Effector memory CD8-positive, alpha-beta T cell (primary cell): ENCODE measurements around the gene KLF7.

Experiments
- ATAC-seq: fragments of 150-1000 bp; cut with Tn5 transposase; replicated peaks from 2 replicates; pipeline ENCODE4 v1.10.0; 2021; ENCODE audit warnings: mild to moderate bottlenecking, moderate library complexity
- DNase-seq, 3 experiments: peaks; one replicate each; pipeline ENCODE4 v3.0.0; 2021
- H3K27ac Mint-ChIP-seq, 2 donors: one replicate each; pipeline ENCODE4 v1.8.0; 2022; ENCODE audit warnings: mild to moderate bottlenecking in 2 of 2, mixed read lengths in 2 of 2, moderate library complexity in 2 of 2
- H3K27me3 Mint-ChIP-seq, 2 donors: one replicate each; pipeline ENCODE4 v1.8.0; 2022; ENCODE audit warnings: mixed read lengths in 2 of 2
- H3K36me3 Mint-ChIP-seq: one replicate; pipeline ENCODE4 v1.8.0; 2022; ENCODE audit warnings: mild to moderate bottlenecking, moderate library complexity, mixed read lengths; ENCODE audit not compliant: insufficient read depth
- H3K4me1 Mint-ChIP-seq, 2 donors: one replicate each; pipeline ENCODE4 v1.8.0; 2022; ENCODE audit warnings: low read depth in 2 of 2, mixed read lengths in 2 of 2
- H3K4me3 Mint-ChIP-seq, 2 donors: one replicate each; pipeline ENCODE4 v1.8.0; 2022; ENCODE audit warnings: mild to moderate bottlenecking in 2 of 2, mixed read lengths in 2 of 2, moderate library complexity in 2 of 2
- H3K9me3 Mint-ChIP-seq, 2 donors: one replicate each; pipeline ENCODE4 v1.8.0; 2022; ENCODE audit warnings: mixed read lengths in 2 of 2
- total RNA-seq, 9 experiments: gene quantifications; one replicate each; lab custom pipeline; 2026; lab: John Stamatoyannopoulos, UW

KLF7 gene
- total RNA-seq, result 7.6 to 101 (median 37.6) reads per million in 9 experiments

DNA sequence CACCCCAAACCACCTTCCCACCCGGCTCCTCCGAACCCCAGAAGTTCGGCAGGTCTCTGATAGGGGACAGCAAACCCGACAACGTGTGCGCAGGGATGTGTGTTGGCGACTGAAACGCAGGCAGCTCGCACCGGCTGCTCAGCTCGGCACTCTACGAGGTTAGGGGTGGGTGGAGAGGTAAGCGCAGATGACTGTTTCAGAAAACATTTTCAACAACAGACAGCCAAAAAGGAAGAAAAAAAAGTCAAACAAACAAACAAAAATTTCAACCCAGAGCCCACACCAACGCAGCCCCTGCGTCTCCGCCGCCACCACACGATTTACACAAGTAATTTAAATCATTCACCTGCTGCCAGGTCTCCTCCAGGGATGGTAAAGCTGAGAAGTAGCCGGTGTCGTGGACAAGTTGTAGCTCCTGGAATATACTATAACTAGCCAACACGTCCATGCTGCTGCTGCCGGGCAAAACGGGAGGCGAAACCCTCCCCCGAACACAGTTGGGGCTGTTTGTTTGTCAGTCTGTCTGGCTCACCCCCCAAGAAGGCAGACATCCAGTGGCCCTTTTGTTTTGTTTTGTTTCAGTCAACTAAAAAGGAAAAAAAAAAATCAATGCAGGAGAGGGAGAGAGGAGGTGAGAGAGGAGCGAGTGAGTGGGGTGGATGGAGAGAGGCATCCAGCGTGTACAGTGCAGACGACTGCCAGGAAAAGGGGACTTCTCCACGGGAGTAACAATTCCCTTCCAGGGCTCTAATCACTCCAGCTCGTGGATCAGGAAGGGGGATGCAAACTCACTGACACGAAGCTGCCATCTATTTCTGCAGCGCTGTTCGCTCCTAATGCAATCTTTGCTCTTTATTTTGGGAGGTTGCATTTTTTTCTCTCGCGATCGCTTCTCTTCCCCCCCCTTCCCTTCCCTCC is at the start of gene KLF7:
Gene KLF7 (minus strand): TSS at position 828 of the 918 bp plus-strand sequence. CDS start 380 bp downstream, at position 448.
- Mint-ChIP-seq H3K4me3 (peak within 1 kb of the TSS; percentile 74 to 81), H3K27ac (peak within 1 kb of the TSS; percentile 87 to 94), H3K4me1 (peaks cover 10 to 19% of the 10 kb centered on the region in 2 donors), H3K36me3 (peaks cover 10% of the 10 kb centered on the region), H3K27me3 (peaks cover 43 to 67% of the 10 kb centered on the region in 2 donors), H3K9me3 (no peaks in the 10 kb centered on the region)
- peak in 2 of 3 experiments; percentile 12 to 15 for DNase-seq
- peak; percentile 31 for ATAC-seq

DNA sequence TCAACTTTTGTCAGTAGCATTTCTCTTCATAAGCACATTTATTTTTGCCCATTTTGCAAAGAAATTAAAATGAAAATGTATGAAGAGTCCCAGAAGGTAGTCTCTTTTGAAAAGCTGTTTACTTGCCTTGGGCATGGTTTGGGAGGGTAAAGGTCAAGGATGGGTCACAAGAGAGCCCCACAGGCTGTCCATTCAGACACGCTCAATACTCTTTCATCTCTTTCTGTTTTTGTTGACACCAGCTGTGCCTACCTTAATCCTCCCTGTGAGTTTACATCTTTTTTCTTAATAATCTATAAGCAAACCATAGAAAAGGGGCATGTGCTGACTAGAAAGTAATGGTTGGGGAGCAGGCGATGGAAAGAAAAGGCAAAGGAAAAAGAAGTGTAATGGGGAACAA is 49.6 kb upstream of the KLF7 start:
- H3K9me3 Mint-ChIP-seq, result no peaks in the 10 kb centered on the region
- ATAC-seq, result no peak
- no peaks in the 10 kb centered on the region for H3K36me3 Mint-ChIP-seq
- peaks cover 0 to 11% of the 10 kb centered on the region in 2 donors for H3K27me3 Mint-ChIP-seq
- no peak overlapping the region for H3K4me3 Mint-ChIP-seq
- no peak overlapping the region for H3K27ac Mint-ChIP-seq
- DNase-seq, result no peak
- H3K4me1 Mint-ChIP-seq, result no peaks in the 10 kb centered on the region

GRCh38 chr2:207214446-207214845 is 48.7 kb upstream of the KLF7 start:
- Mint-ChIP-seq H3K4me1 (no peaks in the 10 kb centered on the region), H3K9me3 (no peaks in the 10 kb centered on the region), H3K36me3 (no peaks in the 10 kb centered on the region), H3K4me3 (no peak overlapping the region), H3K27ac (no peak overlapping the region), H3K27me3 (peaks cover 7 to 17% of the 10 kb centered on the region in 2 donors)
- DNase-seq (no peak), ATAC-seq (no peak)

DNA sequence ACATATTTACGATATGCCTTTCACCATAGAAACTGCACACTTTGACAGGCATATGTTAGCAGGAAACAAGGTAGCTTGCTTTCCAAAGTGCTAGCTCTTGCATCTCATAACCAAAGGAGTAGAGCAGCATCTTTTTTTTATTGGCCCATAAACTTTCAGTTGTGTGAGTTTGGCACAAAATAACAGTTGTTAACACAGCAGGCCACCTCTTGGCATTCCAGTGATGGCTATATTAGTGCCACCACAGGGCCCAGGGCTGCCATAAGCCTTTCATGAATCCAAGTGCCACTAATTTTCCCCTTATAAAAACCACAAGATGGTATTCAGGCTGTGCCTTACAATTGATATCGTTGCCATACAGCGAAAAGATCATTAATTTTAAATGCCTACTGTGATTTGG is 40.3 kb upstream of the KLF7 start:
- no peak overlapping the region for H3K4me3 Mint-ChIP-seq
- no peaks in the 10 kb centered on the region for H3K4me1 Mint-ChIP-seq
- H3K27me3 Mint-ChIP-seq, result peaks cover 9 to 14% of the 10 kb centered on the region in 2 donors
- no peaks in the 10 kb centered on the region for H3K9me3 Mint-ChIP-seq
- ATAC-seq (no peak), DNase-seq (no peak)
- H3K27ac Mint-ChIP-seq, result no peak overlapping the region
- no peaks in the 10 kb centered on the region for H3K36me3 Mint-ChIP-seq

DNA sequence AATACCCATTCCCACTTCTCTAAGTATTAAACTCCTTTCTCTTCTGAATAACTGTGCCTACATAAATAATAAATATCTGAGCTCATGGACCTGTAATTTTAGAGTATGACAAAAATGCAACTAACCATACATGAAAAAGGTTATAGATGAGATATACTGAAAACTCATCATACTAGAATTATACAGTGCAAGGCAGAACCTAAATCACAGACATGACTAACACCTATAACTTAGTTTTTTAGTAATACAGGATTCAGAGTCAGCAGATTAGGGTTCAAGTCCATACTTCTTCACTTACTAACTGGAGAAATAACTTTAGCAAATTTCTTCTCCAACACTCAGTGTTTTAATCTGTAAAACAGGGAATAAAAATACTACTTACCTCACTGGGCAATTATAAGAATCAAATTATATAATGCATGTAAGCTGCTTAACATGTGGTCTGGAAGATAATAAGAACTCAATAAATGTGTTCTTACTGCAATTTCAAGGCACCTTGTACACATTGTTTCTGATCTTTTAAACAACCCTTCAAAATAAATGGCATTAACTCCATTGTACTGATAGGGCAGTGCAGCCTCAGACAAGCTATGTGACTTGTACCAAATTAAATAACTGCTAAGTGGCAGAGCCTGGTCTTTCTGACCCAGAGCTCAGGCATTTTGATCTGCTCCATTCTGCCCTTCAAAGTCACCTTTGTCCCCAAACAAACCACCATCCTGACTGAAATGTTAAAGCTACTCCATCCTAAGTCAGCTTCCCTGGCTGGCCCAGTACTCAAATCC is 39.6 kb upstream of the KLF7 start:
- Mint-ChIP-seq H3K27ac (no peak overlapping the region), H3K27me3 (peaks cover 9 to 18% of the 10 kb centered on the region in 2 donors), H3K9me3 (no peaks in the 10 kb centered on the region), H3K36me3 (no peaks in the 10 kb centered on the region), H3K4me1 (no peaks in the 10 kb centered on the region), H3K4me3 (no peak overlapping the region)
- DNase-seq, result no peak
- ATAC-seq, result no peak

- ATAC-seq (no peak), DNase-seq (no peak)
- Mint-ChIP-seq H3K27me3 (peaks cover 8 to 12% of the 10 kb centered on the region in 2 donors), H3K36me3 (no peaks in the 10 kb centered on the region), H3K4me3 (no peak overlapping the region), H3K9me3 (no peaks in the 10 kb centered on the region), H3K4me1 (no peaks in the 10 kb centered on the region), H3K27ac (no peak overlapping the region)
Observed at GRCh38 chr2:207203056-207203455, 37.3 kb upstream of the KLF7 start.

GRCh38 chr2:207202645-207203044 is 36.9 kb upstream of the KLF7 start:
- Mint-ChIP-seq H3K9me3 (peaks cover 0 to under 1% of the 10 kb centered on the region in 2 donors), H3K4me3 (no peak overlapping the region), H3K27me3 (peaks cover 10 to 12% of the 10 kb centered on the region in 2 donors), H3K4me1 (no peaks in the 10 kb centered on the region), H3K36me3 (no peaks in the 10 kb centered on the region), H3K27ac (no peak overlapping the region)
- no peak for ATAC-seq
- no peak for DNase-seq

GRCh38 chr2:207201416-207201815 is 35.7 kb upstream of the KLF7 start:
- peaks cover 18 to 24% of the 10 kb centered on the region in 2 donors for H3K27me3 Mint-ChIP-seq

GRCh38 chr2:207200136-207200535 is 34.4 kb upstream of the KLF7 start:
- ATAC-seq (no peak), DNase-seq (no peak)
- Mint-ChIP-seq H3K9me3 (peaks cover 0 to 2% of the 10 kb centered on the region in 2 donors), H3K27ac (no peak overlapping the region), H3K4me1 (no peaks in the 10 kb centered on the region), H3K27me3 (peaks cover 19 to 24% of the 10 kb centered on the region in 2 donors), H3K36me3 (no peaks in the 10 kb centered on the region), H3K4me3 (no peak overlapping the region)

More at GRCh38 chr2:207201416-207201815, 35.7 kb upstream of the KLF7 start:
- Mint-ChIP-seq H3K9me3 (peaks cover 0 to 2% of the 10 kb centered on the region in 2 donors), H3K36me3 (no peaks in the 10 kb centered on the region), H3K4me1 (no peaks in the 10 kb centered on the region), H3K4me3 (no peak overlapping the region), H3K27ac (no peak overlapping the region)
- DNase-seq, result no peak
- no peak for ATAC-seq

GRCh38 chr2:207194028-207194427 is 28.3 kb upstream of the KLF7 start:
- Mint-ChIP-seq H3K4me3 (no peak overlapping the region), H3K36me3 (no peaks in the 10 kb centered on the region), H3K9me3 (peaks cover 0 to 2% of the 10 kb centered on the region in 2 donors), H3K27me3 (peaks cover 25 to 32% of the 10 kb centered on the region in 2 donors), H3K27ac (no peak overlapping the region), H3K4me1 (no peaks in the 10 kb centered on the region)
- DNase-seq (no peak), ATAC-seq (no peak)

GRCh38 chr2:207188626-207189419 is 23.1 kb upstream of the KLF7 start:
- H3K27ac Mint-ChIP-seq, result no peak overlapping the region
- ATAC-seq (no peak), DNase-seq (no peak)
- H3K4me1 Mint-ChIP-seq, result no peaks in the 10 kb centered on the region
- H3K27me3 Mint-ChIP-seq, result peaks cover 12 to 18% of the 10 kb centered on the region in 2 donors
- H3K36me3 Mint-ChIP-seq, result no peaks in the 10 kb centered on the region
- no peaks in the 10 kb centered on the region for H3K9me3 Mint-ChIP-seq
- no peak overlapping the region for H3K4me3 Mint-ChIP-seq

GRCh38 chr2:207185372-207185771 is 19.6 kb upstream of the KLF7 start:
- ATAC-seq (no peak), DNase-seq (no peak)
- Mint-ChIP-seq H3K9me3 (no peaks in the 10 kb centered on the region), H3K4me3 (no peak overlapping the region), H3K36me3 (no peaks in the 10 kb centered on the region), H3K27me3 (peaks cover 12 to 18% of the 10 kb centered on the region in 2 donors), H3K27ac (no peak overlapping the region), H3K4me1 (peaks cover 0 to 1% of the 10 kb centered on the region in 2 donors)

DNA sequence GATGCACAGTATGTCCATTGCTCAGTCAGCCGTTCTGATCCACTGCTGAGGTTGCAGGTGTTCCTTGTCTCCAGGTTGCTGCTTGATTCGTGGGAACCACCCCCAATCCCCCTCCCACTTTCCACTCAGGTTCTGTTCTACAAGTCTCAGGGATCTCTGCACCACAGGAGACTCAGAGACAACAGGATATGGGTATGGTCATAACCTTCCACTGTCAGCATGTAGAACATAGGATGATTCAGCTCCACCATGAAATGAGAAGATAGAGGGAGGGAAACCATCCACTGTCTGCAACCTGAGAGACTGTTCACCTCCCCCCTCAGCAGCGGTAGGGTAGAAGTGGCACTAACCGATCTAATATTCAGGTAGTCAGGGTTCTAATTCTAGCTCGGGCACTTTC is 19.0 kb upstream of the KLF7 start:
- H3K4me1 Mint-ChIP-seq, result peaks cover 0 to 4% of the 10 kb centered on the region in 2 donors
- no peaks in the 10 kb centered on the region for H3K36me3 Mint-ChIP-seq
- no peaks in the 10 kb centered on the region for H3K9me3 Mint-ChIP-seq
- peaks cover 11 to 17% of the 10 kb centered on the region in 2 donors for H3K27me3 Mint-ChIP-seq
- no peak overlapping the region for H3K4me3 Mint-ChIP-seq
- no peak for DNase-seq
- no peak for ATAC-seq
- H3K27ac Mint-ChIP-seq, result no peak overlapping the region
